HEK293 (cell line): ENCODE results near the gene LDLRAD3.
A peak's percentile ranks its signal among the peaks of the same experiment; 100 is the strongest.

Experiments used
- CTCF ChIA-PET: fragments of 350-600 bp; formaldehyde crosslinking; extraction: SDS; loops from one replicate; lab custom pipeline; 2021; ENCODE audit warnings: antibody characterized with exemption; lab: Yijun Ruan, JAX
- POLR2A ChIA-PET: fragments of 300-600 bp; formaldehyde crosslinking; extraction: SDS; loops from one replicate; lab custom pipeline; 2020; ENCODE audit warnings: antibody characterized with exemption, inconsistent platforms; lab: Yijun Ruan, JAX
- H3K27ac ChIP-seq: fragments of 200-500 bp; sonication (Bioruptor generic); 2 replicates; pipeline ENCODE4 v1.5.1; 2014; ENCODE audit warnings: low read depth, low read length, control low read depth, inconsistent platforms; ENCODE audit errors: extremely low read depth
- H3K36me3 ChIP-seq, 2 experiments: fragments of 200-500 bp in 1 of 2; sonication (Bioruptor generic) in 1 of 2; 1 replicate in 1 of 2; 2 replicates in 1 of 2; pipeline ENCODE4 v1.5.1; 2014 to 2017; ENCODE audit warnings: inconsistent platforms in 2 of 2, low read length in 2 of 2; ENCODE audit not compliant: control insufficient read depth in 2 of 2, insufficient read depth in 1 of 2
- H3K4me1 ChIP-seq: fragments of 200-500 bp; sonication (Bioruptor generic); 2 replicates; pipeline ENCODE4 v1.5.1; 2014; ENCODE audit warnings: mild to moderate bottlenecking, low read length, inconsistent platforms; ENCODE audit not compliant: control insufficient read depth, insufficient read depth
- H3K4me3 ChIP-seq: 2 replicates; pipeline ENCODE4 v1.5.1; 2011; ENCODE audit warnings: low read depth, mild to moderate bottlenecking, control low read depth, low read length, moderate library complexity
- H3K9me3 ChIP-seq: fragments of 200-500 bp; sonication (Bioruptor generic); 2 replicates; pipeline ENCODE4 v1.5.1; 2014; ENCODE audit warnings: low read depth, low read length, inconsistent platforms; ENCODE audit not compliant: control insufficient read depth, insufficient read depth
- GLIS1 ChIP-seq: fragments of 450-650 bp; formaldehyde crosslinking; IDR thresholded peaks from 2 replicates; pipeline ENCODE4 v1.5.1; 2016; ENCODE audit warnings: missing biosample characterization, missing genetic modification characterization
- HOXC10 ChIP-seq: sonication (generic); formaldehyde crosslinking; IDR thresholded peaks from 2 replicates; pipeline ENCODE4 v1.8.1; 2023; ENCODE audit warnings: mild to moderate bottlenecking, missing genetic modification reagents
- HOXD13 ChIP-seq: sonication (generic); formaldehyde crosslinking; IDR thresholded peaks from 2 replicates; pipeline ENCODE4 v1.8.0; 2022; ENCODE audit warnings: missing genetic modification reagents, borderline replicate concordance
- KLF9 ChIP-seq: fragments of 450-650 bp; formaldehyde crosslinking; IDR thresholded peaks from 2 replicates; pipeline ENCODE4 v1.5.1; 2016; ENCODE audit warnings: missing biosample characterization, missing genetic modification characterization, low read depth
- RBAK ChIP-seq: fragments of 450-650 bp; formaldehyde crosslinking; IDR thresholded peaks from 2 replicates; pipeline ENCODE4 v1.5.1; 2016; ENCODE audit warnings: missing biosample characterization, missing genetic modification characterization
- YY1 ChIP-seq: fragments of 450-650 bp; formaldehyde crosslinking; IDR thresholded peaks from 2 replicates; pipeline ENCODE4 v1.5.1; 2018; ENCODE audit warnings: missing biosample characterization, missing genetic modification characterization
- ZBTB17 ChIP-seq: fragments of 450-650 bp; formaldehyde crosslinking; IDR thresholded peaks from 2 replicates; pipeline ENCODE4 v1.5.1; 2016; ENCODE audit warnings: missing biosample characterization, missing genetic modification characterization
- ZFP3 ChIP-seq: fragments of 450-650 bp; formaldehyde crosslinking; IDR thresholded peaks from 2 replicates; pipeline ENCODE4 v1.5.1; 2016; ENCODE audit warnings: low read depth, missing biosample characterization, missing genetic modification characterization
- ZNF155 ChIP-seq: fragments of 450-650 bp; formaldehyde crosslinking; IDR thresholded peaks from 2 replicates; pipeline ENCODE4 v1.5.1; 2016; ENCODE audit warnings: missing biosample characterization, missing genetic modification characterization
- ZNF266 ChIP-seq: fragments of 450-650 bp; formaldehyde crosslinking; IDR thresholded peaks from 2 replicates; pipeline ENCODE4 v1.5.1; 2016; ENCODE audit warnings: missing biosample characterization, missing genetic modification characterization, low read depth
- ZNF292 ChIP-seq: fragments of 450-650 bp; formaldehyde crosslinking; IDR thresholded peaks from 2 replicates; pipeline ENCODE4 v1.5.1; 2016; ENCODE audit warnings: low read depth, missing biosample characterization, missing genetic modification characterization, borderline replicate concordance
- ZNF416 ChIP-seq: fragments of 450-650 bp; formaldehyde crosslinking; IDR thresholded peaks from 2 replicates; pipeline ENCODE4 v1.5.1; 2016; ENCODE audit warnings: missing biosample characterization, missing genetic modification characterization
- ZNF473 ChIP-seq: fragments of 450-650 bp; formaldehyde crosslinking; IDR thresholded peaks from 2 replicates; pipeline ENCODE4 v1.5.1; 2017; ENCODE audit warnings: missing biosample characterization, missing genetic modification characterization
- ZNF560 ChIP-seq: fragments of 450-650 bp; formaldehyde crosslinking; IDR thresholded peaks from 2 replicates; pipeline ENCODE4 v1.5.1; 2017; ENCODE audit warnings: missing biosample characterization, missing genetic modification characterization, borderline replicate concordance
- ZSCAN16 ChIP-seq: fragments of 450-650 bp; formaldehyde crosslinking; IDR thresholded peaks from 2 replicates; pipeline ENCODE4 v1.5.1; 2016; ENCODE audit warnings: missing biosample characterization, missing genetic modification characterization
- TF ChIP-seq, protein P1 (sequence below): fragments of 450-650 bp; formaldehyde crosslinking; IDR thresholded peaks from 2 replicates; pipeline ENCODE4 v1.5.1; 2016; ENCODE audit warnings: missing biosample characterization, missing genetic modification characterization
- TF ChIP-seq, protein P2 (sequence below): fragments of 450-650 bp; formaldehyde crosslinking; IDR thresholded peaks from 2 replicates; pipeline ENCODE4 v1.5.1; 2016; ENCODE audit warnings: missing biosample characterization, missing genetic modification characterization, low read depth
- TF ChIP-seq, protein P3 (sequence below): fragments of 450-650 bp; formaldehyde crosslinking; IDR thresholded peaks from 2 replicates; pipeline ENCODE4 v1.5.1; 2016; ENCODE audit warnings: missing biosample characterization, missing genetic modification characterization
- TF ChIP-seq, protein P4 (sequence below): fragments of 450-650 bp; formaldehyde crosslinking; IDR thresholded peaks from 2 replicates; pipeline ENCODE4 v1.5.1; 2017; ENCODE audit warnings: missing biosample characterization, missing genetic modification characterization
- TF ChIP-seq, protein P5 (sequence below): fragments of 450-650 bp; formaldehyde crosslinking; IDR thresholded peaks from 2 replicates; pipeline ENCODE4 v1.5.1; 2016; ENCODE audit warnings: missing biosample characterization, missing genetic modification characterization
- TF ChIP-seq, protein P6 (sequence below): fragments of 450-650 bp; formaldehyde crosslinking; IDR thresholded peaks from 2 replicates; pipeline ENCODE4 v1.5.1; 2016; ENCODE audit warnings: missing biosample characterization, missing genetic modification characterization
- TF ChIP-seq, protein P7 (sequence below): fragments of 450-650 bp; formaldehyde crosslinking; IDR thresholded peaks from 2 replicates; pipeline ENCODE4 v1.5.1; 2017; ENCODE audit warnings: missing biosample characterization, missing genetic modification characterization

The LDLRAD3 gene

DNA sequence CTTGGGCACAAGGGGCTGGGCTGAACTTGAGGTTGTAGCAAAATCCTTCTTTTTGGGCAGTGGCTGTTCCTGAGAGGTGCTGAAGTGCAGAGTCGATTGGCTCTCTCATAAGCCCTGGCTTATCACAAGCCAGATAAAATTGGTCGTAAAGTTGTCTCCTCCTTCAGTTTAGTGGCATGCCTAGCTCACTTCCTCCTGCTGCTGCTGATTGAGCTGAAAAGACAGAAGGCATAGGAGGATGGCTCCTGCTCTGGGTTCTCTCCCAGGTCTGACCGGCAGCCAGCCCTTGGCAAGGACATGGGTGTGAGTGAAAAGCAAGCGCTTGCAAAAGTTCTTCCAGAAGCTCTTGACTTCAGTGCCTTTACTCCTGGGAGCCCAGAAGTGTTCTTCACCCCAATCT, 83.9 kb downstream of the LDLRAD3 start:
- no peak overlapping the region for H3K27ac ChIP-seq

DNA sequence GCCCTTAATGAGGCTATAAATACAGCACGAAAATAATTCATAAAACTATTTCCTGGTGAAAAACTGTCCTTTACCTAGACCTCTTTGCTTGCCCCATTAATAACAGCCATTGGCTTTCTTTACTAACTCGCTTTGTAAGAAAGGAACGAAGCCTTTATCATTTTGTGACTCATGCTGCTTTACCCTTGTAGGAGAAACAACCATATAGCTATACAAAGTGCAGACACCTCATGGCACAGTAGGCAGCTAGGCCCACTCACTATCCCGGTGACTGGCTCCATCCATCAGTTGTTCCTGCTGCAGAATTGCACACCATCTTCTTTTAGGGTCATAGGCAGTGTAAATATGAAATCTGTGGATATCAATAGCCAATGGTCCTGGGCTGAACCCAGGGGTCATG, 85.8 kb downstream of the LDLRAD3 start:
- Histone ChIP-seq H3K36me3 (no peaks in the 10 kb centered on the region), H3K4me1 (no peaks in the 10 kb centered on the region), H3K4me3 (no peak overlapping the region), H3K9me3 (no peaks in the 10 kb centered on the region), H3K27ac (no peak overlapping the region)
- ChIA-PET POLR2A (no interaction called here), CTCF (no interaction called here)
- TF ChIP-seq ZNF292 (tag by site-specific recombination) (no peak), ZNF473 (tag by site-specific recombination) (no peak), HOXD13 (CRISPR knock-in tag) (no peak), ZNF266 (tag by site-specific recombination) (no peak), HOXC10 (CRISPR knock-in tag) (no peak), ZFP3 (tag by site-specific recombination) (no peak), RBAK (tag by site-specific recombination) (no peak), ZNF416 (no peak), YY1 (tag by site-specific recombination) (no peak), GLIS1 (tag by site-specific recombination) (no peak), ZSCAN16 (tag by site-specific recombination) (no peak), ZNF560 (tag by site-specific recombination) (no peak)
- TF ChIP-seq, protein P1, sequence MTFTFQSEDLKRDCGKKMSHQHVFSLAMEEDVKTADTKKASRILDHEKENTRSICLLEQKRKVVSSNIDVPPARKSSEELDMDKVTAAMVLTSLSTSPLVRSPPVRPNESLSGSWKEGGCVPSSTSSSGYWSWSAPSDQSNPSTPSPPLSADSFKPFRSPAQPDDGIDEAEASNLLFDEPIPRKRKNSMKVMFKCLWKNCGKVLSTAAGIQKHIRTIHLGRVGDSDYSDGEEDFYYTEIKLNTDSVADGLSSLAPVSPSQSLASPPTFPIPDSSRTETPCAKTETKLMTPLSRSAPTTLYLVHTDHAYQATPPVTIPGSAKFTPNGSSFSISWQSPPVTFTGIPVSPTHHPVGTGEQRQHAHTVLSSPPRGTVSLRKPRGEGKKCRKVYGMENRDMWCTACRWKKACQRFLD (tag by site-specific recombination): no peak
- TF ChIP-seq, protein P2, sequence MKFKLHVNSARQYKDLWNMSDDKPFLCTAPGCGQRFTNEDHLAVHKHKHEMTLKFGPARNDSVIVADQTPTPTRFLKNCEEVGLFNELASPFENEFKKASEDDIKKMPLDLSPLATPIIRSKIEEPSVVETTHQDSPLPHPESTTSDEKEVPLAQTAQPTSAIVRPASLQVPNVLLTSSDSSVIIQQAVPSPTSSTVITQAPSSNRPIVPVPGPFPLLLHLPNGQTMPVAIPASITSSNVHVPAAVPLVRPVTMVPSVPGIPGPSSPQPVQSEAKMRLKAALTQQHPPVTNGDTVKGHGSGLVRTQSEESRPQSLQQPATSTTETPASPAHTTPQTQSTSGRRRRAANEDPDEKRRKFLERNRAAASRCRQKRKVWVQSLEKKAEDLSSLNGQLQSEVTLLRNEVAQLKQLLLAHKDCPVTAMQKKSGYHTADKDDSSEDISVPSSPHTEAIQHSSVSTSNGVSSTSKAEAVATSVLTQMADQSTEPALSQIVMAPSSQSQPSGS (tag by site-specific recombination): no peak
- TF ChIP-seq, protein P3, sequence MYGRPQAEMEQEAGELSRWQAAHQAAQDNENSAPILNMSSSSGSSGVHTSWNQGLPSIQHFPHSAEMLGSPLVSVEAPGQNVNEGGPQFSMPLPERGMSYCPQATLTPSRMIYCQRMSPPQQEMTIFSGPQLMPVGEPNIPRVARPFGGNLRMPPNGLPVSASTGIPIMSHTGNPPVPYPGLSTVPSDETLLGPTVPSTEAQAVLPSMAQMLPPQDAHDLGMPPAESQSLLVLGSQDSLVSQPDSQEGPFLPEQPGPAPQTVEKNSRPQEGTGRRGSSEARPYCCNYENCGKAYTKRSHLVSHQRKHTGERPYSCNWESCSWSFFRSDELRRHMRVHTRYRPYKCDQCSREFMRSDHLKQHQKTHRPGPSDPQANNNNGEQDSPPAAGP: no peak

More for the DNA sequence above, 83.9 kb downstream of the LDLRAD3 start:
- ChIA-PET POLR2A (no interaction called here), CTCF (no interaction called here)
- H3K36me3 ChIP-seq: no peaks in the 10 kb centered on the region
- H3K4me1 ChIP-seq: no peaks in the 10 kb centered on the region
- no peaks in the 10 kb centered on the region for H3K9me3 ChIP-seq
- TF ChIP-seq KLF9 (tag by site-specific recombination): no peak
- TF ChIP-seq, protein P4, sequence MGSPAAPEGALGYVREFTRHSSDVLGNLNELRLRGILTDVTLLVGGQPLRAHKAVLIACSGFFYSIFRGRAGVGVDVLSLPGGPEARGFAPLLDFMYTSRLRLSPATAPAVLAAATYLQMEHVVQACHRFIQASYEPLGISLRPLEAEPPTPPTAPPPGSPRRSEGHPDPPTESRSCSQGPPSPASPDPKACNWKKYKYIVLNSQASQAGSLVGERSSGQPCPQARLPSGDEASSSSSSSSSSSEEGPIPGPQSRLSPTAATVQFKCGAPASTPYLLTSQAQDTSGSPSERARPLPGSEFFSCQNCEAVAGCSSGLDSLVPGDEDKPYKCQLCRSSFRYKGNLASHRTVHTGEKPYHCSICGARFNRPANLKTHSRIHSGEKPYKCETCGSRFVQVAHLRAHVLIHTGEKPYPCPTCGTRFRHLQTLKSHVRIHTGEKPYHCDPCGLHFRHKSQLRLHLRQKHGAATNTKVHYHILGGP (tag by site-specific recombination): no peak
- TF ChIP-seq, protein P5, sequence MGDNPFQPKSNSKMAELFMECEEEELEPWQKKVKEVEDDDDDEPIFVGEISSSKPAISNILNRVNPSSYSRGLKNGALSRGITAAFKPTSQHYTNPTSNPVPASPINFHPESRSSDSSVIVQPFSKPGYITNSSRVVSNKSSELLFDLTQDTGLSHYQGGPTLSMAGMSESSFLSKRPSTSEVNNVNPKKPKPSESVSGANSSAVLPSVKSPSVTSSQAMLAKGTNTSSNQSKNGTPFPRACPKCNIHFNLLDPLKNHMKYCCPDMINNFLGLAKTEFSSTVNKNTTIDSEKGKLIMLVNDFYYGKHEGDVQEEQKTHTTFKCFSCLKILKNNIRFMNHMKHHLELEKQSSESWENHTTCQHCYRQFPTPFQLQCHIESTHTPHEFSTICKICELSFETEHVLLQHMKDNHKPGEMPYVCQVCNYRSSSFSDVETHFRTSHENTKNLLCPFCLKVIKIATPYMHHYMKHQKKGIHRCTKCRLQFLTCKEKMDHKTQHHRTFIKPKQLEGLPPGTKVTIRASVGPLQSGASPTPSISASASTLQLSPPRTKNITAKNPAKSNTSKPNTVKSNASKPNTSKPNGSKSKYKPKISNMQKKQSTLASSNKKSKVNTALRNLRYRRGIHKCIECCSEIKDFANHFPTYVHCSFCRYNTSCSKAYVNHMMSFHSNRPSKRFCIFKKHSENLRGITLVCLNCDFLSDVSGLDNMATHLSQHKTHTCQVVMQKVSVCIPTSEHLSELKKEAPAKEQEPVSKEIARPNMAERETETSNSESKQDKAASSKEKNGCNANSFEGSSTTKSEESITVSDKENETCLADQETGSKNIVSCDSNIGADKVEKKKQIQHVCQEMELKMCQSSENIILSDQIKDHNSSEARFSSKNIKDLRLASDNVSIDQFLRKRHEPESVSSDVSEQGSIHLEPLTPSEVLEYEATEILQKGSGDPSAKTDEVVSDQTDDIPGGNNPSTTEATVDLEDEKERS (tag by site-specific recombination): no peak
- TF ChIP-seq, protein P6, sequence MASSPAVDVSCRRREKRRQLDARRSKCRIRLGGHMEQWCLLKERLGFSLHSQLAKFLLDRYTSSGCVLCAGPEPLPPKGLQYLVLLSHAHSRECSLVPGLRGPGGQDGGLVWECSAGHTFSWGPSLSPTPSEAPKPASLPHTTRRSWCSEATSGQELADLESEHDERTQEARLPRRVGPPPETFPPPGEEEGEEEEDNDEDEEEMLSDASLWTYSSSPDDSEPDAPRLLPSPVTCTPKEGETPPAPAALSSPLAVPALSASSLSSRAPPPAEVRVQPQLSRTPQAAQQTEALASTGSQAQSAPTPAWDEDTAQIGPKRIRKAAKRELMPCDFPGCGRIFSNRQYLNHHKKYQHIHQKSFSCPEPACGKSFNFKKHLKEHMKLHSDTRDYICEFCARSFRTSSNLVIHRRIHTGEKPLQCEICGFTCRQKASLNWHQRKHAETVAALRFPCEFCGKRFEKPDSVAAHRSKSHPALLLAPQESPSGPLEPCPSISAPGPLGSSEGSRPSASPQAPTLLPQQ (tag by site-specific recombination): no peak
- no peak for TF ChIP-seq ZNF155 (tag by site-specific recombination)
- TF ChIP-seq, protein P7, sequence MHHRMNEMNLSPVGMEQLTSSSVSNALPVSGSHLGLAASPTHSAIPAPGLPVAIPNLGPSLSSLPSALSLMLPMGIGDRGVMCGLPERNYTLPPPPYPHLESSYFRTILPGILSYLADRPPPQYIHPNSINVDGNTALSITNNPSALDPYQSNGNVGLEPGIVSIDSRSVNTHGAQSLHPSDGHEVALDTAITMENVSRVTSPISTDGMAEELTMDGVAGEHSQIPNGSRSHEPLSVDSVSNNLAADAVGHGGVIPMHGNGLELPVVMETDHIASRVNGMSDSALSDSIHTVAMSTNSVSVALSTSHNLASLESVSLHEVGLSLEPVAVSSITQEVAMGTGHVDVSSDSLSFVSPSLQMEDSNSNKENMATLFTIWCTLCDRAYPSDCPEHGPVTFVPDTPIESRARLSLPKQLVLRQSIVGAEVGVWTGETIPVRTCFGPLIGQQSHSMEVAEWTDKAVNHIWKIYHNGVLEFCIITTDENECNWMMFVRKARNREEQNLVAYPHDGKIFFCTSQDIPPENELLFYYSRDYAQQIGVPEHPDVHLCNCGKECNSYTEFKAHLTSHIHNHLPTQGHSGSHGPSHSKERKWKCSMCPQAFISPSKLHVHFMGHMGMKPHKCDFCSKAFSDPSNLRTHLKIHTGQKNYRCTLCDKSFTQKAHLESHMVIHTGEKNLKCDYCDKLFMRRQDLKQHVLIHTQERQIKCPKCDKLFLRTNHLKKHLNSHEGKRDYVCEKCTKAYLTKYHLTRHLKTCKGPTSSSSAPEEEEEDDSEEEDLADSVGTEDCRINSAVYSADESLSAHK (tag by site-specific recombination): no peak
- TF ChIP-seq ZBTB17 (tag by site-specific recombination): peak; percentile 42; the same call in 1 of the 2 replicates
- H3K4me3 ChIP-seq: no peak overlapping the region
